Fibroblast of the conjunctiva (primary cell): ENCODE measurements around the gene DCBLD2.

Experiments
- DNase-seq: peaks from one replicate; pipeline ENCODE4 v3.0.0-alpha.2; 2010; ENCODE audit warnings: low read depth

The DCBLD2 gene

GRCh38 chr3:98791341-98792325 lies 109.9 kb downstream of the DCBLD2 start:
- no peak for DNase-seq

GRCh38 chr3:98788651-98789050 lies 112.8 kb downstream of the DCBLD2 start:
- DNase-seq: no peak

- DNase-seq: no peak
These were observed 114.3 kb downstream of the DCBLD2 start for GRCh38 chr3:98787181-98787580.

- no peak for DNase-seq
These were observed 115.0 kb downstream of the DCBLD2 start for GRCh38 chr3:98786364-98787006.

- peak; percentile 74 for DNase-seq
These were observed 116.6 kb downstream of the DCBLD2 start for GRCh38 chr3:98784666-98785600.

GRCh38 chr3:98784042-98784441 lies 117.5 kb downstream of the DCBLD2 start:
- no peak for DNase-seq

GRCh38 chr3:98782824-98783500 lies 118.5 kb downstream of the DCBLD2 start:
- no peak for DNase-seq

GRCh38 chr3:98780343-98780742 lies 121.2 kb downstream of the DCBLD2 start:
- no peak for DNase-seq

GRCh38 chr3:98779541-98780335 lies 121.8 kb downstream of the DCBLD2 start:
- DNase-seq: no peak

- peak; percentile 64 for DNase-seq
These were observed 122.6 kb downstream of the DCBLD2 start for GRCh38 chr3:98778852-98779413.

GRCh38 chr3:98778383-98778782 lies 123.1 kb downstream of the DCBLD2 start:
- DNase-seq: no peak

- peak; percentile 56 for DNase-seq
These were observed 123.7 kb downstream of the DCBLD2 start for GRCh38 chr3:98777801-98778220.

GRCh38 chr3:98777286-98777685 lies 124.2 kb downstream of the DCBLD2 start:
- no peak for DNase-seq

GRCh38 chr3:98776140-98776493 lies 125.4 kb downstream of the DCBLD2 start:
- DNase-seq: no peak

GRCh38 chr3:98775459-98776139 lies 125.9 kb downstream of the DCBLD2 start:
- no peak for DNase-seq

- no peak for DNase-seq
These were observed 129.5 kb downstream of the DCBLD2 start for GRCh38 chr3:98772022-98772421.

- DNase-seq: no peak
These were observed 131.0 kb downstream of the DCBLD2 start for GRCh38 chr3:98770261-98771039.

GRCh38 chr3:98769448-98769847 lies 132.0 kb downstream of the DCBLD2 start:
- no peak for DNase-seq

- no peak for DNase-seq
These were observed 132.5 kb downstream of the DCBLD2 start for GRCh38 chr3:98768961-98769360.
